Astrocyte (in vitro differentiated cells and primary cell): ENCODE results near the gene CYBC1. TPM values are rescaled to one million over a fixed set of nuclear protein-coding genes. Genes with fewer than 3 reads are reported as not detected.

ENCODE experiments used
- DNase-seq: peaks from one replicate; pipeline ENCODE4 v3.0.0-alpha.2; 2010; ENCODE audit warnings: low read depth
- FAIRE-seq: peaks from 2 replicates; lab custom pipeline; 2011; peaks lifted over from hg19 to GRCh38; lab: Jason Lieb, UNC
- H2AFZ ChIP-seq: 2 replicates; pipeline ENCODE4 v1.6.0; 2012; ENCODE audit warnings: low read depth, low read length, inconsistent platforms
- H3K27ac ChIP-seq: 2 replicates; pipeline ENCODE4 v1.5.1; 2011; ENCODE audit warnings: low read depth, low read length, inconsistent platforms
- H3K27me3 ChIP-seq: 2 replicates; pipeline ENCODE4 v1.6.0; 2011; ENCODE audit warnings: low read length, inconsistent platforms; ENCODE audit not compliant: insufficient read depth
- H3K36me3 ChIP-seq: 2 replicates; pipeline ENCODE4 v1.5.1; 2011; ENCODE audit warnings: low read length, inconsistent platforms; ENCODE audit not compliant: insufficient read depth
- H3K4me1 ChIP-seq: 2 replicates; pipeline ENCODE4 v1.5.1; 2011; ENCODE audit warnings: low read length, inconsistent platforms; ENCODE audit not compliant: insufficient read depth
- H3K4me2 ChIP-seq: 2 replicates; pipeline ENCODE4 v1.6.0; 2012; ENCODE audit warnings: low read length, inconsistent platforms
- H3K4me3 ChIP-seq: 2 replicates; pipeline ENCODE4 v1.5.1; 2011; ENCODE audit warnings: low read depth, mild to moderate bottlenecking, low read length, inconsistent platforms; ENCODE audit not compliant: insufficient read depth
- H3K79me2 ChIP-seq: 2 replicates; pipeline ENCODE4 v1.6.0; 2012; ENCODE audit warnings: mild to moderate bottlenecking, low read length, inconsistent platforms; ENCODE audit not compliant: insufficient read depth
- H3K9ac ChIP-seq: 2 replicates; pipeline ENCODE4 v1.6.0; 2012; ENCODE audit warnings: mild to moderate bottlenecking, low read length, inconsistent platforms
- H3K9me3 ChIP-seq: 2 replicates; pipeline ENCODE4 v1.5.1; 2012; ENCODE audit warnings: low read depth, mild to moderate bottlenecking, low read length, inconsistent platforms; ENCODE audit not compliant: insufficient read depth
- H4K20me1 ChIP-seq: 2 replicates; pipeline ENCODE4 v1.6.0; 2012; ENCODE audit warnings: low read length, inconsistent platforms; ENCODE audit not compliant: insufficient read depth
- H3K27ac Mint-ChIP-seq: one replicate; pipeline ENCODE4 v1.8.0; 2021; ENCODE audit warnings: mild to moderate bottlenecking, mixed read lengths; ENCODE audit not compliant: unreplicated experiment
- H3K27me3 Mint-ChIP-seq: one replicate; pipeline ENCODE4 v1.8.0; 2021; ENCODE audit warnings: low read depth, mixed read lengths; ENCODE audit not compliant: unreplicated experiment
- H3K36me3 Mint-ChIP-seq: one replicate; pipeline ENCODE4 v1.8.0; 2021; ENCODE audit warnings: low read depth, mixed read lengths; ENCODE audit not compliant: unreplicated experiment
- H3K4me1 Mint-ChIP-seq: one replicate; pipeline ENCODE4 v1.8.0; 2021; ENCODE audit warnings: low read depth, mixed read lengths; ENCODE audit not compliant: unreplicated experiment
- H3K4me3 Mint-ChIP-seq: one replicate; pipeline ENCODE4 v1.8.0; 2021; ENCODE audit warnings: mild to moderate bottlenecking, moderate library complexity, mixed read lengths; ENCODE audit not compliant: unreplicated experiment
- H3K9me3 Mint-ChIP-seq: one replicate; pipeline ENCODE4 v1.8.0; 2021; ENCODE audit warnings: mild to moderate bottlenecking, mixed read lengths; ENCODE audit not compliant: unreplicated experiment
- CTCF ChIP-seq: IDR thresholded peaks from 2 replicates; pipeline ENCODE4 v1.5.1; 2011; ENCODE audit warnings: low read depth, mild to moderate bottlenecking, inconsistent platforms, low read length, moderate library complexity; ENCODE audit not compliant: insufficient read depth
- EZH2 ChIP-seq: IDR thresholded peaks from 2 replicates; pipeline ENCODE4 v1.6.1; 2012; ENCODE audit warnings: mild to moderate bottlenecking, low read length, inconsistent platforms; ENCODE audit not compliant: insufficient read depth
- total RNA-seq: library from RNA; stranded (reverse); gene quantifications from 2 replicates; pipeline ENCODE4 v1.2.1, GENCODE V29; 2021

CYBC1 gene
- total RNA-seq, 1 donor from 2014 or later: 67.3 TPM

DNA sequence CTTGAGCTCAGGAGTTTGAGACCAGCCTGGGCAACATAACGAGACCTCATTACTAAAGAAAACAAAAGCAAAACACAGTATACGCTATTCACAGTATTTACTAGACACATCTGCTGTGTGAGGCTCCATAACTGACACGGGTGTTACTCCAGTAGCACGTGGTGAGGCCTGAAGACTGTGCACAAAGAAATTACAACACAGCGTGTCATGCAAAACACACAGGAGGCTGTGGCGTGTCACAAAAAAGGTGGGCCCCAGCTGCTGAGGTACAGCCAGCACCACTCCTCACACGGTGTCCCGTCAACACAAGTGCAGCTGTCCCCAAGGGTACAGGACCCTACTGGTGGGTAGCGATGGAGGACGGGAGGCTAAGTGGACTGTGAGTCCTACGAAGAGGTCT lies 2.7 kb downstream of the CYBC1 start:
- no peak for DNase-seq
- H3K79me2 ChIP-seq: peaks cover 19% of the 10 kb centered on the region
- no peaks in the 10 kb centered on the region for H3K27me3 Mint-ChIP-seq
- FAIRE-seq: no peak
- H3K9me3 Mint-ChIP-seq: peaks cover 1% of the 10 kb centered on the region
- H3K36me3 Mint-ChIP-seq: peaks cover 10% of the 10 kb centered on the region
- H3K4me2 ChIP-seq: no peak overlapping the region
- no peak overlapping the region for H2AFZ ChIP-seq
- peaks cover 21% of the 10 kb centered on the region for H3K4me1 ChIP-seq
- peaks cover 26% of the 10 kb centered on the region for H4K20me1 ChIP-seq
- H3K4me1 Mint-ChIP-seq: peaks cover 2% of the 10 kb centered on the region
- no peaks in the 10 kb centered on the region for H3K27me3 ChIP-seq
- TF ChIP-seq EZH2: no peak
- no peak for TF ChIP-seq CTCF
- H3K4me3 Mint-ChIP-seq: no peak overlapping the region
- H3K9me3 ChIP-seq: no peaks in the 10 kb centered on the region
- no peaks in the 10 kb centered on the region for H3K36me3 ChIP-seq
- no peak overlapping the region for H3K27ac Mint-ChIP-seq
- H3K4me3 ChIP-seq: no peak overlapping the region
- H3K9ac ChIP-seq: no peak overlapping the region
- no peak overlapping the region for H3K27ac ChIP-seq

- Histone ChIP-seq H3K27ac (no peak overlapping the region), H3K36me3 (no peaks in the 10 kb centered on the region), H3K79me2 (peaks cover 19% of the 10 kb centered on the region), H3K4me1 (peaks cover 21% of the 10 kb centered on the region), H3K4me3 (no peak overlapping the region), H2AFZ (no peak overlapping the region), H3K9me3 (no peaks in the 10 kb centered on the region), H3K27me3 (no peaks in the 10 kb centered on the region), H3K4me2 (no peak overlapping the region), H3K9ac (no peak overlapping the region), H4K20me1 (peaks cover 33% of the 10 kb centered on the region)
- DNase-seq (no peak), FAIRE-seq (no peak)
- H3K27me3 Mint-ChIP-seq: no peaks in the 10 kb centered on the region
- peaks cover 2% of the 10 kb centered on the region for H3K4me1 Mint-ChIP-seq
- H3K9me3 Mint-ChIP-seq: peaks cover 1% of the 10 kb centered on the region
- no peak overlapping the region for H3K4me3 Mint-ChIP-seq
- no peak for TF ChIP-seq CTCF
- no peak for TF ChIP-seq EZH2
- H3K36me3 Mint-ChIP-seq: peaks cover 8% of the 10 kb centered on the region
- no peak overlapping the region for H3K27ac Mint-ChIP-seq
Observed at GRCh38 chr17:82446649-82447048, 3.9 kb downstream of the CYBC1 start.

DNA sequence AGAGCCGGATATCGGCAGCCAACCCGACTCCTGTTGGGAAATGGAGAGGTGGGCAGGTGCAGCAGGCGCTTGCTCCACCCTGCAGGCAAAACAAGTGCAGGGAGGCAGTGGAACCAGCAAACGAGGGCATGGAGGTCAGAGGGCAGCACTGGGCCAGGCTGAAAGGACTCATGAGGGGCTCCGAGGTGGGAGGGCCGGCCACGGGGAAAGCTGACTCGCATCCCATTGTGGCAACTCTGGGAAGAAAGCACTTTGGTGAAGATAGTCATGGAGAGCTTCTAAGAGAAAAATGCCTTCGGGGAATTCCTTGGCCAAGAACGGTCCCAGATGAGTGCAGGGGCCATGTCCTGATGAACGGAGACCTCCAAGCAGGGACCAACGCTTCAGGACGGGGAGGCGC lies 4.4 kb downstream of the CYBC1 start:
- Histone ChIP-seq H4K20me1 (peaks cover 38% of the 10 kb centered on the region), H3K79me2 (peaks cover 19% of the 10 kb centered on the region), H3K4me2 (no peak overlapping the region), H3K9me3 (no peaks in the 10 kb centered on the region), H3K4me1 (peaks cover 16% of the 10 kb centered on the region), H3K36me3 (no peaks in the 10 kb centered on the region), H2AFZ (no peak overlapping the region), H3K27ac (no peak overlapping the region), H3K4me3 (no peak overlapping the region), H3K27me3 (no peaks in the 10 kb centered on the region), H3K9ac (no peak overlapping the region)
- Mint-ChIP-seq H3K27ac (no peak overlapping the region), H3K4me1 (peaks cover under 1% of the 10 kb centered on the region), H3K9me3 (peaks cover 1% of the 10 kb centered on the region), H3K27me3 (no peaks in the 10 kb centered on the region), H3K36me3 (peaks cover 8% of the 10 kb centered on the region), H3K4me3 (no peak overlapping the region)
- TF ChIP-seq CTCF (no peak), EZH2 (no peak)
- FAIRE-seq (no peak), DNase-seq (no peak)
